Stimulated activated CD8-positive, alpha-beta memory T cell treated with anti-CD3 and anti-CD28 coated beads, Interleukin-2, amount 100 ng/mL, for 48 hours (primary cell): ENCODE measurements around the gene GADD45GIP1.

Experiments
- DNase-seq, 2 donors: peaks; one replicate each; pipeline ENCODE4 v3.0.0-alpha.2; 2020; ENCODE audit warnings: low read depth in 2 of 2

GADD45GIP1 gene

DNA sequence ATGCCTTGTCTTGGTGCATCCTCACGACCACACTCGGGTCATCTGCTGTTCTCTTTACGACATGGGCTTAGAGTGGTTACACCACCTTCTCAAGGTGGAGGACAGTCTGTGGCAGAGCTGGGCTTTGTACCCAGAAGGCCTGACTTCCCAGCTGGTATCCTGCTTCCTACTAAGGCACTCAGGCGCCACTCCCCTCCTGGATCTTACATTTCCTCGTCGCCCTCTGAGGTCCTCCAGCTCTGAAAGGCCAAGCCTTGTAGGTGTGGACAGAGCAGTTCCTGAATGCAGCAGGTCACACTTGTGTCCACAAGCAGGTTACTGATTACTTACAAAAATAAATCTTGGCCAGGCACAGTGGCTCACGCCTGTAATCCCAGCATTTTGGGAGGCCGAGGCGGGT is 49.9 kb downstream of the GADD45GIP1 start:
- no peak for DNase-seq
